Muscle layer of duodenum (tissue), 2 donors: ENCODE data around the gene RPEL1.
"Not testable (repeated sequence)": the region's sequence is repeated elsewhere in the genome, so short reads cannot be mapped to it uniquely, and the experiment has no call there.

Source experiments
- H3K27ac ChIP-seq: one replicate; pipeline ENCODE4 v1.7.0; 2013; ENCODE audit warnings: mild to moderate bottlenecking, low read length
- H3K27me3 ChIP-seq: one replicate; pipeline ENCODE4 v1.7.0; 2013; ENCODE audit warnings: low read depth, mild to moderate bottlenecking, control low read depth, low read length
- H3K36me3 ChIP-seq, 2 donors: one replicate each; pipeline ENCODE4 v1.7.0; 2013; ENCODE audit warnings: low read length in 2 of 2, control low read depth in 1 of 2, mild to moderate bottlenecking in 1 of 2; ENCODE audit not compliant: insufficient read depth in 2 of 2, control insufficient read depth in 1 of 2
- H3K4me1 ChIP-seq, 2 donors: one replicate each; pipeline ENCODE4 v1.7.0; 2013; ENCODE audit warnings: low read length in 2 of 2, mild to moderate bottlenecking in 2 of 2, control low read depth in 1 of 2, moderate library complexity in 1 of 2; ENCODE audit not compliant: insufficient read depth in 2 of 2, control insufficient read depth in 1 of 2
- H3K4me3 ChIP-seq, 2 donors: one replicate each; pipeline ENCODE4 v1.7.0; 2013; ENCODE audit warnings: low read length in 2 of 2, low read depth in 1 of 2, mild to moderate bottlenecking in 1 of 2
- H3K9me3 ChIP-seq, 2 donors: one replicate each; pipeline ENCODE4 v1.7.0; 2013; ENCODE audit warnings: low read length in 2 of 2, control low read depth in 1 of 2, mild to moderate bottlenecking in 1 of 2; ENCODE audit not compliant: control insufficient read depth in 1 of 2
- donor health status: healthy.

Gene RPEL1

GRCh38 chr10:103207643-103208042, 38.0 kb upstream of the RPEL1 start:
- H3K4me1 ChIP-seq, H3K9me3 ChIP-seq, H3K27me3 ChIP-seq, H3K27ac ChIP-seq, H3K36me3 ChIP-seq, H3K4me3 ChIP-seq: not testable (repeated sequence)

GRCh38 chr10:103210262-103210661, 35.4 kb upstream of the RPEL1 start:
- not testable (repeated sequence) for H3K27ac ChIP-seq, H3K4me1 ChIP-seq, H3K9me3 ChIP-seq, H3K4me3 ChIP-seq, H3K27me3 ChIP-seq, H3K36me3 ChIP-seq

- no peak overlapping the region for H3K4me3 ChIP-seq
- H3K27me3 ChIP-seq: no peaks in the 10 kb centered on the region
- no peaks in the 10 kb centered on the region for H3K4me1 ChIP-seq
- peaks cover 0 to 2% of the 10 kb centered on the region in 2 donors for H3K9me3 ChIP-seq
- H3K36me3 ChIP-seq: no peaks in the 10 kb centered on the region
- no peak overlapping the region for H3K27ac ChIP-seq
Observed at GRCh38 chr10:103215601-103216000, 30.1 kb upstream of the RPEL1 start.

- H3K27ac ChIP-seq, H3K36me3 ChIP-seq, H3K4me3 ChIP-seq, H3K27me3 ChIP-seq, H3K9me3 ChIP-seq, H3K4me1 ChIP-seq: not testable (repeated sequence)
Observed at GRCh38 chr10:103216362-103216761, 29.3 kb upstream of the RPEL1 start.

- no peaks in the 10 kb centered on the region for H3K27me3 ChIP-seq
- no peak overlapping the region for H3K27ac ChIP-seq
- peaks cover 0 to 4% of the 10 kb centered on the region in 2 donors for H3K4me1 ChIP-seq
- peak overlapping the region in 1 of 2 donors; percentile 31 for H3K4me3 ChIP-seq
- peaks cover 7 to 18% of the 10 kb centered on the region in 2 donors for H3K9me3 ChIP-seq
- H3K36me3 ChIP-seq: no peaks in the 10 kb centered on the region
Observed at GRCh38 chr10:103224133-103224532, 21.6 kb upstream of the RPEL1 start.

- not testable (repeated sequence) for H3K36me3 ChIP-seq, H3K4me3 ChIP-seq, H3K27ac ChIP-seq, H3K27me3 ChIP-seq, H3K4me1 ChIP-seq
- peaks cover 7 to 18% of the 10 kb centered on the region in 2 donors for H3K9me3 ChIP-seq
Observed at GRCh38 chr10:103224721-103225120, 21.0 kb upstream of the RPEL1 start.

GRCh38 chr10:103225939-103226338, 19.7 kb upstream of the RPEL1 start:
- Histone ChIP-seq H3K36me3 (no peaks in the 10 kb centered on the region), H3K4me1 (peaks cover 0 to 7% of the 10 kb centered on the region in 2 donors), H3K27ac (no peak overlapping the region), H3K9me3 (peaks cover 7 to 18% of the 10 kb centered on the region in 2 donors), H3K27me3 (no peaks in the 10 kb centered on the region), H3K4me3 (no peak overlapping the region)

GRCh38 chr10:103227416-103227815, 18.3 kb upstream of the RPEL1 start:
- H3K27ac ChIP-seq: no peak overlapping the region
- no peaks in the 10 kb centered on the region for H3K27me3 ChIP-seq
- H3K4me3 ChIP-seq: no peak overlapping the region
- H3K9me3 ChIP-seq: peaks cover 7 to 18% of the 10 kb centered on the region in 2 donors
- no peaks in the 10 kb centered on the region for H3K36me3 ChIP-seq
- peaks cover 0 to 7% of the 10 kb centered on the region in 2 donors for H3K4me1 ChIP-seq

- H3K27me3 ChIP-seq: no peaks in the 10 kb centered on the region
- peak overlapping the region; percentile 53 for H3K27ac ChIP-seq
- H3K36me3 ChIP-seq: no peaks in the 10 kb centered on the region
- H3K4me3 ChIP-seq: peak overlapping the region in 1 of 2 donors; percentile 19
- peaks cover 0 to 7% of the 10 kb centered on the region in 2 donors for H3K4me1 ChIP-seq
- H3K9me3 ChIP-seq: no peaks in the 10 kb centered on the region
Observed at GRCh38 chr10:103231047-103231551, 14.6 kb upstream of the RPEL1 start.

- Histone ChIP-seq H3K9me3 (no peaks in the 10 kb centered on the region), H3K27ac (no peak overlapping the region), H3K4me3 (no peak overlapping the region), H3K36me3 (no peaks in the 10 kb centered on the region), H3K27me3 (no peaks in the 10 kb centered on the region), H3K4me1 (peaks cover 0 to 7% of the 10 kb centered on the region in 2 donors)
Observed at GRCh38 chr10:103232131-103232673, 13.5 kb upstream of the RPEL1 start.

- no peak overlapping the region for H3K27ac ChIP-seq
- H3K36me3 ChIP-seq: no peaks in the 10 kb centered on the region
- H3K9me3 ChIP-seq: no peaks in the 10 kb centered on the region
- no peaks in the 10 kb centered on the region for H3K27me3 ChIP-seq
- peaks cover 0 to 7% of the 10 kb centered on the region in 2 donors for H3K4me1 ChIP-seq
- H3K4me3 ChIP-seq: no peak overlapping the region
Observed at GRCh38 chr10:103232772-103233488, 12.8 kb upstream of the RPEL1 start.
